ENCODE measurements around the gene CD151.
A peak's percentile ranks its signal among the peaks of the same experiment; 100 is the strongest.

Gene CD151

GRCh38 chr11:797296-798092 is 35.3 kb upstream of the CD151 start:
- POLR2A ChIA-PET = interaction anchor here (1.8 kb wide), 1 partner anchor 12 kb away, joined by 5 read pairs; the partner anchor contains the start of gene RPLP2
- Histone ChIP-seq H3K36me3 (ENCODE audit: control insufficient read depth in 4 of 4, insufficient read depth in 4 of 4, low read length in 3 of 4) (peaks cover 4 to 54% (median 32%) of the 10 kb centered on the region in 4 experiments), H3K27ac (ENCODE audit: insufficient read depth in 1 of 2, low read depth in 1 of 2, low read length in 2 of 2, poor library complexity in 1 of 2, severe bottlenecking in 2 of 2) (peak overlapping the region; percentile 40 to 79), H3K4me3 (ENCODE audit: control insufficient read depth in 1 of 7, extremely low read depth in 1 of 7, insufficient read depth in 4 of 7, low read depth in 2 of 7, low read length in 6 of 7) (peak overlapping the region; percentile 59 to 96 (median 86)), H3K27me3 (replicated peaks in 2 of 5; ENCODE audit: control insufficient read depth in 4 of 5, insufficient read depth in 5 of 5, low read length in 4 of 5) (no peaks in the 10 kb centered on the region), H3K9me3 (ENCODE audit: control extremely low read depth in 1 of 5, control insufficient read depth in 4 of 5, insufficient read depth in 2 of 5, low read depth in 1 of 5, low read length in 4 of 5) (no peaks in the 10 kb centered on the region), H3K4me1 (ENCODE audit: control extremely low read depth in 1 of 4, control insufficient read depth in 4 of 4, insufficient read depth in 4 of 4, low read length in 3 of 4) (peaks cover 4 to 30% (median 26%) of the 10 kb centered on the region in 4 experiments)
- CTCF ChIA-PET = interaction anchor here (1.4 to 1.7 kb wide), 3 partner anchors 8 to 18 kb away, joined by 3 to 6 read pairs (median 5); no protein-coding TSS in a partner anchor
- 0% methylated on average over 56 of the region's 57 CpGs for WGBS (ENCODE audit: insufficient coverage)
- DNase-seq = peak; percentile 58 to 85 (median 79)

- ChIA-PET POLR2A (no interaction called here), CTCF (interaction anchor here (1.5 to 1.7 kb wide), 2 partner anchors 7 to 19 kb away, joined by 3 to 6 read pairs; no protein-coding TSS in a partner anchor)
These were observed 34.5 kb upstream of the CD151 start, which contains the start of gene SLC25A22 for GRCh38 chr11:798093-798713. TSS of gene SLC25A22 (minus strand) at chr11:798281. CDS start at chr11:795006, 3,275 bp downstream.

GRCh38 chr11:799641-800316 is 33.0 kb upstream of the CD151 start:
- WGBS (ENCODE audit: insufficient coverage) = 98% methylated on average over 29 of the region's 32 CpGs
- Histone ChIP-seq H3K4me1 (ENCODE audit: control extremely low read depth in 1 of 4, control insufficient read depth in 4 of 4, insufficient read depth in 4 of 4, low read length in 3 of 4) (peaks cover 4 to 50% (median 44%) of the 10 kb centered on the region in 4 experiments), H3K27me3 (replicated peaks in 2 of 5; ENCODE audit: control insufficient read depth in 4 of 5, insufficient read depth in 5 of 5, low read length in 4 of 5) (no peaks in the 10 kb centered on the region), H3K9me3 (ENCODE audit: control extremely low read depth in 1 of 5, control insufficient read depth in 4 of 5, insufficient read depth in 2 of 5, low read depth in 1 of 5, low read length in 4 of 5) (no peaks in the 10 kb centered on the region), H3K4me3 (ENCODE audit: control insufficient read depth in 1 of 7, extremely low read depth in 1 of 7, insufficient read depth in 4 of 7, low read depth in 2 of 7, low read length in 6 of 7) (no peak overlapping the region), H3K27ac (ENCODE audit: insufficient read depth in 1 of 2, low read depth in 1 of 2, low read length in 2 of 2, poor library complexity in 1 of 2, severe bottlenecking in 2 of 2) (no peak overlapping the region), H3K36me3 (ENCODE audit: control insufficient read depth in 4 of 4, insufficient read depth in 4 of 4, low read length in 3 of 4) (peaks cover 0 to 41% (median 19%) of the 10 kb centered on the region in 4 experiments)
- ChIA-PET POLR2A (no interaction called here), CTCF (interaction anchor here (1.4 to 1.7 kb wide), 2 partner anchors 17 to 20 kb away, joined by 4 to 5 read pairs; partner anchors contain the start of gene PNPLA2)
- no peak for DNase-seq

More at GRCh38 chr11:798093-798713, 34.5 kb upstream of the CD151 start, which contains the start of gene SLC25A22:
- 2% methylated on average over 50 of the region's 69 CpGs for WGBS (ENCODE audit: insufficient coverage)
- Histone ChIP-seq H3K4me1 (ENCODE audit: control extremely low read depth in 1 of 4, control insufficient read depth in 4 of 4, insufficient read depth in 4 of 4, low read length in 3 of 4) (peaks cover 4 to 34% (median 28%) of the 10 kb centered on the region in 4 experiments), H3K9me3 (ENCODE audit: control extremely low read depth in 1 of 5, control insufficient read depth in 4 of 5, insufficient read depth in 2 of 5, low read depth in 1 of 5, low read length in 4 of 5) (no peaks in the 10 kb centered on the region), H3K4me3 (ENCODE audit: control insufficient read depth in 1 of 7, extremely low read depth in 1 of 7, insufficient read depth in 4 of 7, low read depth in 2 of 7, low read length in 6 of 7) (peak within 1 kb of the TSS; percentile 59 to 96 (median 86)), H3K27me3 (replicated peaks in 2 of 5; ENCODE audit: control insufficient read depth in 4 of 5, insufficient read depth in 5 of 5, low read length in 4 of 5) (no peaks in the 10 kb centered on the region), H3K36me3 (ENCODE audit: control insufficient read depth in 4 of 4, insufficient read depth in 4 of 4, low read length in 3 of 4) (peaks cover 4 to 55% (median 28%) of the 10 kb centered on the region in 4 experiments), H3K27ac (ENCODE audit: insufficient read depth in 1 of 2, low read depth in 1 of 2, low read length in 2 of 2, poor library complexity in 1 of 2, severe bottlenecking in 2 of 2) (peak within 1 kb of the TSS; percentile 40 to 79)
- peak; percentile 82 to 89 (median 88) for DNase-seq

GRCh38 chr11:800473-800872 is 32.3 kb upstream of the CD151 start:
- Histone ChIP-seq H3K4me1 (ENCODE audit: control extremely low read depth in 1 of 4, control insufficient read depth in 4 of 4, insufficient read depth in 4 of 4, low read length in 3 of 4) (peaks cover 4 to 47% (median 43%) of the 10 kb centered on the region in 4 experiments), H3K36me3 (ENCODE audit: control insufficient read depth in 4 of 4, insufficient read depth in 4 of 4, low read length in 3 of 4) (peaks cover 0 to 40% (median 19%) of the 10 kb centered on the region in 4 experiments), H3K9me3 (ENCODE audit: control extremely low read depth in 1 of 5, control insufficient read depth in 4 of 5, insufficient read depth in 2 of 5, low read depth in 1 of 5, low read length in 4 of 5) (no peaks in the 10 kb centered on the region), H3K27me3 (replicated peaks in 2 of 5; ENCODE audit: control insufficient read depth in 4 of 5, insufficient read depth in 5 of 5, low read length in 4 of 5) (no peaks in the 10 kb centered on the region), H3K27ac (ENCODE audit: insufficient read depth in 1 of 2, low read depth in 1 of 2, low read length in 2 of 2, poor library complexity in 1 of 2, severe bottlenecking in 2 of 2) (no peak overlapping the region), H3K4me3 (ENCODE audit: control insufficient read depth in 1 of 7, extremely low read depth in 1 of 7, insufficient read depth in 4 of 7, low read depth in 2 of 7, low read length in 6 of 7) (no peak overlapping the region)
- ChIA-PET POLR2A (no interaction called here), CTCF (interaction anchor here (0.8 to 1.7 kb wide), 2 partner anchors 17 to 23 kb away, joined by 3 to 5 read pairs; partner anchors contain the start of gene GATD1)
- DNase-seq = no peak
- 97% methylated on average over 18 of the region's 30 CpGs for WGBS (ENCODE audit: insufficient coverage)

GRCh38 chr11:801097-801780 is 31.5 kb upstream of the CD151 start:
- CTCF ChIA-PET = interaction anchor here (0.8 to 1.7 kb wide), 2 partner anchors 18 to 24 kb away, joined by 3 to 5 read pairs; partner anchors contain the start of gene GATD1
- POLR2A ChIA-PET = no interaction called here
- Histone ChIP-seq H3K27ac (ENCODE audit: insufficient read depth in 1 of 2, low read depth in 1 of 2, low read length in 2 of 2, poor library complexity in 1 of 2, severe bottlenecking in 2 of 2) (no peak overlapping the region), H3K4me1 (ENCODE audit: control extremely low read depth in 1 of 4, control insufficient read depth in 4 of 4, insufficient read depth in 4 of 4, low read length in 3 of 4) (peaks cover 4 to 42% (median 40%) of the 10 kb centered on the region in 4 experiments), H3K9me3 (ENCODE audit: control extremely low read depth in 1 of 5, control insufficient read depth in 4 of 5, insufficient read depth in 2 of 5, low read depth in 1 of 5, low read length in 4 of 5) (no peaks in the 10 kb centered on the region), H3K27me3 (replicated peaks in 2 of 5; ENCODE audit: control insufficient read depth in 4 of 5, insufficient read depth in 5 of 5, low read length in 4 of 5) (no peaks in the 10 kb centered on the region), H3K36me3 (ENCODE audit: control insufficient read depth in 4 of 4, insufficient read depth in 4 of 4, low read length in 3 of 4) (peaks cover 0 to 40% (median 19%) of the 10 kb centered on the region in 4 experiments), H3K4me3 (ENCODE audit: control insufficient read depth in 1 of 7, extremely low read depth in 1 of 7, insufficient read depth in 4 of 7, low read depth in 2 of 7, low read length in 6 of 7) (no peak overlapping the region)
- DNase-seq = no peak
- WGBS (ENCODE audit: insufficient coverage) = 95% methylated on average over 16 of the region's 20 CpGs

- 99% methylated on average over 18 of the region's 21 CpGs for WGBS (ENCODE audit: insufficient coverage)
These were observed 30.6 kb upstream of the CD151 start for GRCh38 chr11:802018-802617.

More at GRCh38 chr11:802018-802617, 30.6 kb upstream of the CD151 start:
- no peak overlapping the region for H3K4me3 ChIP-seq (ENCODE audit: control insufficient read depth in 1 of 7, extremely low read depth in 1 of 7, insufficient read depth in 4 of 7, low read depth in 2 of 7, low read length in 6 of 7)
- H3K9me3 ChIP-seq (ENCODE audit: control extremely low read depth in 1 of 5, control insufficient read depth in 4 of 5, insufficient read depth in 2 of 5, low read depth in 1 of 5, low read length in 4 of 5) = no peaks in the 10 kb centered on the region
- H3K36me3 ChIP-seq (ENCODE audit: control insufficient read depth in 4 of 4, insufficient read depth in 4 of 4, low read length in 3 of 4) = peaks cover 0 to 40% (median 19%) of the 10 kb centered on the region in 4 experiments
- no peak overlapping the region for H3K27ac ChIP-seq (ENCODE audit: insufficient read depth in 1 of 2, low read depth in 1 of 2, low read length in 2 of 2, poor library complexity in 1 of 2, severe bottlenecking in 2 of 2)
- ChIA-PET CTCF (no interaction called here), POLR2A (no interaction called here)
- DNase-seq = no peak
- no peaks in the 10 kb centered on the region for H3K27me3 ChIP-seq (replicated peaks in 2 of 5; ENCODE audit: control insufficient read depth in 4 of 5, insufficient read depth in 5 of 5, low read length in 4 of 5)
- peaks cover 0 to 34% (median 31%) of the 10 kb centered on the region in 4 experiments for H3K4me1 ChIP-seq (ENCODE audit: control extremely low read depth in 1 of 4, control insufficient read depth in 4 of 4, insufficient read depth in 4 of 4, low read length in 3 of 4)
